DND-41 (cell line): Measurements from ENCODE around the gene LYST.

ENCODE experiments used
- CTCF ChIP-seq: IDR thresholded peaks from 2 replicates; pipeline ENCODE4 v1.5.1; 2012; ENCODE audit warnings: borderline replicate concordance, low read length, moderate library complexity, mild to moderate bottlenecking; ENCODE audit not compliant: poor library complexity, severe bottlenecking; ENCODE audit errors: extremely low read depth
- EZH2 ChIP-seq: IDR thresholded peaks from 3 replicates; pipeline ENCODE4 v1.6.1; 2012; ENCODE audit warnings: borderline replicate concordance, low read depth, mild to moderate bottlenecking, moderate library complexity, low read length, inconsistent platforms; ENCODE audit not compliant: severe bottlenecking

- no peak for TF ChIP-seq CTCF
- no peak for TF ChIP-seq EZH2
Observed at GRCh38 chr1:235885655-235886262, 19.1 kb upstream of the LYST start.
